HK-2 (cell line): ENCODE results near the gene CCNL2.
A peak's percentile ranks its signal among the peaks of the same experiment; 100 is the strongest.
"Not testable (repeated sequence)": the region's sequence is repeated elsewhere in the genome, so short reads cannot be mapped to it uniquely, and the experiment has no call there.

Source experiments
- DNase-seq: peaks from one replicate; pipeline ENCODE4 v3.0.0-alpha.2; 2018; ENCODE audit not compliant: unreplicated experiment

CCNL2 gene

DNA sequence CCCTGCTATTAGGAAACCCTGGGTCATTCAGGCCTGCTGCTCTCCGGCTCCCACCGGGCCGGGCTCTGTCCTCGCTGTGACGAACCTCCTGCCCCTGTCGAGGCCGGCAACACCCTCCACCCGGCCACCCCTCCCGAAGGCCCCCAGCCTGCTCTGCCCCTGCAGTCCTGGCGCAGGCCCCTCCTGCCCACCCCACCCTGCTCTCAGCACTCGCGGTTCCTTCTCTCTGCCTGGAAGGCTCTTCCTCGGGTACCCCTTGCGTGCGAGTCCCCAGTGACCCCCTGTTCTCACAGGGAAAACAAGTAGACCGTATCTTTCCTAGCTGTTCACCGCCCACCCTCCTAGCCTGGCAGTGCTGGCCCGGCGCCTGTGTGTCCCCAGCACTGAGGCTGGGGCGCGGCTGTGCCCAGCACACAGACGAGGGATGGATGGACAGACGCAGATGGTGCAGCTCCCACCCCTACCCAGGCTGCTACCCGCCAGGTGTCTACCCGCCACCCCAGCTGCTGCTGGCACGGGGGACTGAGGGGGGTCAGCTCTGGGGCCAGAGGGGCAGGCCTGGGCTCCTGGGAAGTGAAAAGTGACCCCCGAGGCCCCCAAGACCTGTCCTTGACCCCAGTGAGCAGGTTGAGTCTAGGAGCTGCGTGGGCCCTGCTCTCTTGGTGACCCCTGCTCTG is 33.3 kb upstream of the CCNL2 start:
- DNase-seq, result no peak

DNA sequence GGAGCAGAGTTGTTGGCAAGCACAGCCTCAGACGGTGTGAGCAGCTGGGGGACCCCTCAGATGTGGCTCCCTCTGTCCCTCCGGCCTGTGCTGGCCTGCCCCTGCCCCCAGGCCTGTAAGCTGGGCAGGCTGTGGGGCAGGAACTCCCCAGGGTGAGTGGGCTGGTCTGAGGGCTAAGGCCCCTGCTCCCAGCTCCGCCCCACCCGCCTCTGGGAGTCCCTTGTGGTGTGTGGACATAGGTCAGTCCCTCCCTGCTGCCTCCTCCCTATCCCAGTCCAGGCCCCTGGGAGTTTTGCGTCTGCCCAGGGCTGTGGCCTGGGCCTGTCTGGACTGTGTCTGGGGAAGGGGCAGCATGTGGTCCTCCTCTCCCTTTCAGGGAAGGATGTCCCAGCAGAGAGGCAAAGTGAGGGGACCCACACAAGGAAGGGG is 32.7 kb upstream of the CCNL2 start:
- DNase-seq, result peak; percentile 56

DNA sequence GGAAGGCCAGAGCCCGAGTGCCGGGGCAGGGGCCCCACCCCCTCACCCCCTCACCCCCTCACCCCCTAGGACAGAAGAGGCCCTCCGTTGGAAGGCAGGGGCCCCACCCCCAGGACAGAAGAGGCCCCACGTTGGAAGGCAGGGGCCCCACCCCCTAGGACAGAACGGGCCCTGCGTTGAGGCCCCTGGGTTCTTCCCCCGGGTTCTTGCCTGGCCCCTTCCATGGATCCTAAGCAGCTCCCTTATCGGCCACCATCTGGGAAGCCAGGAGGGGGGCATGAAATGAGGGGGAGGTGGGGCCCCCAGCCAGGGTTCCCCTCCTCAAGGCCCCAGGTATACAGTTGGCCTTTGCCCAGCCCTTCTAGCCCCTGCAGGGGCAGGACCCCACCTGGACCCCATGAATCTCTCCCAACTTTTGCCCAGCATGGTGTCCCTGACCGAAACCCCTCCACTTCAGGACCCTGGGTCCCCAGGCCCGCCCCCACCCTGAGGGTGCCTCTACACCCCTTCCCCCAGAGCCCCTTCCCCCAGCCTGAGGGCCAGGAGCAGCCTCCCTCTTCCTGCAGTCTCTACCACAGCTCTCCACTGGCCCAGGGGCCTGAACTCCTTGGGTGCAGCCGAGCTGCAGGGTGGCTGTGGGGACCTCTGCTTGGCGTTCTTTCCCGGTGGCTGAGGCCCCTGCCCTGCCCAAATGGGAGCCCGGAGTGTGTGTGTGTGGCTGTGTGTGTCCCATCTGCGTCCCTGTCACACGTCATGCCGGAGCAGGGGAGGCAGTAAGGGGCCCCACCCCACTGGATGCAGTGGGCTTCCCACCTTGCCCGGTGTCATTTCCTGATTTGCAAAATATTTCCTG is 32.1 kb upstream of the CCNL2 start:
- DNase-seq, result no peak

GRCh38 chr1:1430114-1430982 is 31.2 kb upstream of the CCNL2 start:
- DNase-seq, result no peak

GRCh38 chr1:1429671-1430073 is 30.5 kb upstream of the CCNL2 start:
- DNase-seq, result no peak

- DNase-seq, result not testable (repeated sequence)
Measured at GRCh38 chr1:1428967-1429366, 29.8 kb upstream of the CCNL2 start.

DNA sequence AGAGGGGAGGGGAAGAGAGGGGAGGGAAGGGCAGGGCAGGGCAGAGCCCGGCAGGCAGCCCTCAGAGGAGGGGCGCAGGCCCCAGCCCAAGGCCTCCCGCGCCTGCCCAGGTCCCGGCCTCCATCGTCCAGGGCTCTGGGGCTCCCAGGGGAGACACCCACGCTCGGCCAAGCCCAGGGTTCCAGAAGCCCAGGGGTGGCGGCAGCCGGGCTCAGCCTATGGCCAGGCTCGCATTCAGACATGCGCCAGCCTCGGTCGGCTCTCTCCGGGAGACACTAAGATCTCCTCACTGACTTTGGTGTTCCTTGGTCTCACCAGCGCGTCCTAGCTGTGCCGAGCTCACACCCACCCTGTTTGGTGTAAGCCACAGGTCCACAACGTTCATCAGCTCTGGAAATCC is 29.0 kb upstream of the CCNL2 start:
- no peak for DNase-seq

GRCh38 chr1:1427820-1428148 is 28.6 kb upstream of the CCNL2 start:
- DNase-seq, result no peak

DNA sequence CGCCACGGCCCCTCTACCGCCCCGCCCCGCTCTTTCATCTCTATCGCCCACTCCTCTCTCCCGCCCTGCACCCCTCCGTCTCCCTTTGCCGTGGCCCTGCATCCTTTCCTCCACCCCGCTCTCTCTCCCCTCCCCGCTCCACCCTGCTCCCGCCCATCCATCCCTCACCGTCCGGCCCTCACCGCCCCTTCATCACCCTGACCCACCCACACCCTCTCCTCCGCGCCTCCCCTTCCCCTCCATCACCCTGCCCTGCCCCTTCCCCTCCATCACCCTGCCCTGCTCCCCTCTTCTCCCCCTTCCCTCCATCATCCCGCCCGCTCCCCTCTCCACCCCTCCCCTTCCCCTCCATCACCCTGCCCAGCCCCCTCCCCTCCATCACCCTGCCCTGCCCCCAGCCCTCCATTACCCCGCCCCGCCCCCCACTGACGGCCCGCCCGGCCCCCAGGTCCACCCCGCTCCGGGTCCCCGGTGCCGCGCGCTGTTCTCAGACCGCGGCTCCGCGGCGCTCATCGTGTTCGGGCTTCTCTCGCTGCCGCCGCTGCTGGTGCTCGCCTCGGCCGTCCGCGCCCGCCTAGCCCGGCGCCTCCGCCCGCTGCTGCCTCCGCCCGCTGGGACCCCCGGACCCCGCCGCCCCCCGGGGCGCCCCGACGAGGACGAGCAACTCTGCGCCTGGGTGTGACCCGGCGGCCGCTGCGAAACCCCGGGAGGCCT is 28.1 kb upstream of the CCNL2 start:
- no peak for DNase-seq

DNA sequence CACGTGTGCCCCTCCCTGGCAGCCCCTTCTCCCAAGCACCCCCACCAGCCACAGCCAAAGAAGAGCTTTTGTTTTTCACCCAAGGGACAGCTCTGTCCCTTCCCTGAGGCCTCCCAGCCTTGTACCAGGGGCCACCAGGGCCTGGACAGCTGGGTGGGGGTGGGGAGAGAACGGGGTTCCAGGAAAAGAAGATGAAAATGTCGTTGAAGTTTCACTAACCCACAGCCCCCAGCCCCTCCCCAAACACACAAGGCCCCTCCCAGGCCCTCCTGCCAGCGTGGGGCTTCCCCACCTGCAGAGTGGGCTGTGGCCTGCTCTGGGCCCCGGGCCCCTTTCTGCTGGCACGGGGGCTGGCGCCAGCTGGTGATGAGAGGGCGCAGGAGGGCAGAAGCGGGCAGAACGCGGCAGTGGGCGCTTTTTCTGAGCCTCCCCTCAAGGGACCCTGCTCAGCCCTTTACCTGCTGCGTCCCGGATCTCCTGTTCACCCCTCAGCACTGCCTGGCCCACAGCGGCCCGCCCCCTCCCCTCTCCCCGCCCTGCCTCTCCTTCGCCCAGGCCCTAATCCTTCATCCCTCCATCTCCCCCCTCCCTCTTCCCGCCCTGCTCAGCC is 27.5 kb upstream of the CCNL2 start:
- DNase-seq, result no peak

GRCh38 chr1:1425753-1426495 is 26.8 kb upstream of the CCNL2 start:
- no peak for DNase-seq

- no peak for DNase-seq
Measured at GRCh38 chr1:1425426-1425752, 26.3 kb upstream of the CCNL2 start.

GRCh38 chr1:1424707-1425106 is 25.6 kb upstream of the CCNL2 start:
- DNase-seq, result no peak

GRCh38 chr1:1423245-1423597 is 24.1 kb upstream of the CCNL2 start:
- no peak for DNase-seq

DNA sequence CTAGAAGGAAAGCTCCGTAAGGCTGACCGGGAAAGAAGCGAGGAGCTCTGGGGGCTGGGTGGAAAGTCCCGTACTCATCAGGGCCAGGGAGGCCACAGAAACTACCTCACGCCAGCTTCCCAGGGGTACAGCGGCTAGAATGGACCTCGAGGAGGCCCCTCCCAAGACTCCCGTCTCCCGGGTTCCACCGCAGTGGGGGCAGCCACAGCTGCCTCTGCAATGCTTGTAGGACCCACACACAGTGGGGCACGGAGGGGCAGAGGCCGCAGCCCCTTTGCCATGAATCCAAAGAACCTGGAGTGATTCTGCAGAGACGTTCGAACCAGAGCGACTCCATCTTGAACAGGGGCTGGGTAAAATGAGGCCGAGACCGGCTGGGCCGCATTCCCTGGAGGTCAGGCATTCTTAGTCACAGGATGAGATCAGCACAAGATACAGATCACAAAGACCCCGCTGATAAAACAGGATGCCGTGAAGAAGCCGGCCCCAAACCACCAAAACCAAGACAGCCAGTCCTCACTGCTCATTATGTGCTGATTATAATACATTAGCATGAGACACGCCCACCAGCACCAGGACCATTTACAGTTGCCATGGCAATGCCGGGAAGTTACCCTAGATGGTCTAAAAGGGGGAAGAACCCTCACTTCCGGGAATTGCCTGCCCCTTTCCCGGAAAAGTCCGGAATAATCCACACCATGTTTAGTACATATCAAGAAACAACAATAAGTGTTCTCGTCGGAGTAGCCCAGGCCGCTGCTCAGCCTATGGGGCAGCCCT is 23.5 kb upstream of the CCNL2 start:
- DNase-seq, result no peak

DNA sequence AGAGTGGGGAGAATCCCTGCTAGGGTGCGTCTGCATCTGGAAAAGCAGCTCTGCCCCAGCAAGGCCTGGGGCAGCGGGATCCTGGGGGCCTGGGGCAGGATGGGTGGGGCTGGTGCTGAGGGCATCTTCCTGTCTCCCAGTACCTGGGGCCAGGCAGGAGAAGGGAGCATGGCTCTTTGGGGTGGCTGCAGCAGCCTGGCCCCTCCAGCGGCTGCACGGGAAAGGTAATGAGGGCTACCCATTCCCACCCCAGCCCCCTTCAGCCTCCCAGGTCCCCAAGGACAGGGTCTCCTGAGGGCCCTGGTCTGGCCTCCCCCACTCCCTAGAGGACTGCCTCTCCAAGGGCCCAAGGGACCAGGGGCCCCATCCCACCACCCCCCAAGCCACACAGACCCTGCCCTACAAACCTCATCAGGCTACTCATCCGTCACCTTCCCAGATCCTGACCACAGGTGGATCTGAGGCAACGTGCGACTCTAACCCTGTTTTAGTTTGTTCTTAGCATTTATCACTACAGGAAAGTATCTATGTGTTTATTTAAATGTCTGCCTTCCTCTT is 22.9 kb upstream of the CCNL2 start:
- no peak for DNase-seq

GRCh38 chr1:1421147-1421906 is 22.2 kb upstream of the CCNL2 start, which contains the start of gene ANKRD65:
Gene ANKRD65, minus strand, starts transcription at chr1:1421276. Its CDS starts 271 bp downstream, at chr1:1421005.
- no peak for DNase-seq

DNA sequence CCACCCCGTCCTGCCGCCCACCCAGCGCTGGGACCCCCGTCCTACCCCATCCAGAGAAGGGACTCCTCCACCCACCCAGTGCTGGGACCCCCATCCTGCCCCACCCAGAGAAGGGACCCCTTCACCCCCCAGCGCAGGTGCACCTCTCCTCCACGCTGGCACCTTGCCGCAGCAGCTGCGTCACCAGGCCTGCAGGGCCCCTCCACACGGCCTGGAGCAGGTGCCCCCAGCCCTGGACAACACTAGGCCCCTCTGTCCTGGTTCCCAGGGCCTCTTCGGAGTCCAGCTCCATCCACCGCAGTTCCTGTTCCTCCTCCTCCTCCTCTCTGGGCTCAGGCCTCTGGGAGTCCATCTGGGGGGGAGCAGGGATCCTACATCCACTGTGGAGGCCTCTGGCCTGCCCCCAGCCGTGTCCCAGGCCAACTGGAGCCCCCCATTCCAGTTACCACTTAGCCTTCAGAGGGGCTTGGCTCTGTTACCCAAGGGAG is 21.6 kb upstream of the CCNL2 start:
- DNase-seq, result no peak
